Liver (tissue), 9 donors: ENCODE results near the gene PARP14. TPM values are rescaled to one million over a fixed set of nuclear protein-coding genes. Genes with fewer than 3 reads are reported as not detected.

Experiments used
- DNase-seq: peaks from one replicate; pipeline ENCODE4 v3.0.0-alpha.2; 2017; ENCODE audit warnings: low spot score
- H3K27ac ChIP-seq, 2 donors: one replicate each; pipeline ENCODE4 v1.7.0; 2013; ENCODE audit warnings: inconsistent platforms in 2 of 2, low read length in 2 of 2, control low read depth in 1 of 2, low read depth in 1 of 2, mild to moderate bottlenecking in 1 of 2
- H3K27me3 ChIP-seq, 4 donors: one replicate each; pipeline versions ENCODE4 v1.6.1 to v1.7.0; 2013; ENCODE audit warnings: low read length in 3 of 4, inconsistent platforms in 1 of 4, mild to moderate bottlenecking in 1 of 4, moderate library complexity in 1 of 4; ENCODE audit not compliant: control insufficient read depth in 4 of 4, insufficient read depth in 4 of 4
- H3K36me3 ChIP-seq, 4 donors: one replicate each; pipeline versions ENCODE4 v1.6.1 to v1.7.0; 2013; ENCODE audit warnings: low read length in 3 of 4, mild to moderate bottlenecking in 3 of 4, low read depth in 1 of 4, moderate library complexity in 1 of 4; ENCODE audit not compliant: control insufficient read depth in 4 of 4, insufficient read depth in 3 of 4
- H3K4me1 ChIP-seq, 4 donors: one replicate each; pipeline versions ENCODE4 v1.6.1 to v1.7.0; 2013; ENCODE audit warnings: low read length in 3 of 4, mild to moderate bottlenecking in 3 of 4, moderate library complexity in 1 of 4; ENCODE audit not compliant: control insufficient read depth in 4 of 4, insufficient read depth in 4 of 4
- H3K4me3 ChIP-seq, 3 donors: one replicate each; pipeline versions ENCODE4 v1.6.1 to v1.7.0; 2013; ENCODE audit warnings: low read length in 3 of 3, control low read depth in 1 of 3, low read depth in 1 of 3, mild to moderate bottlenecking in 1 of 3
- H3K9ac ChIP-seq, 2 donors: one replicate each; pipeline ENCODE4 v1.7.0; 2013; ENCODE audit warnings: low read length in 2 of 2, mild to moderate bottlenecking in 2 of 2, moderate library complexity in 2 of 2, control low read depth in 1 of 2, low read depth in 1 of 2
- H3K9me3 ChIP-seq, 4 donors: one replicate each; pipeline versions ENCODE4 v1.6.1 to v1.7.0; 2013; ENCODE audit warnings: low read length in 3 of 4; ENCODE audit not compliant: control insufficient read depth in 4 of 4
- ATF3 ChIP-seq: IDR thresholded peaks from 2 replicates; pipeline ENCODE4 v1.6.1; 2016; ENCODE audit warnings: antibody characterized with exemption
- CTCF ChIP-seq: fragments of 150-350 bp; IDR thresholded peaks from 2 replicates; pipeline ENCODE4 v1.5.1; 2017; ENCODE audit warnings: improper control_type of control experiment, low read depth, low read length; ENCODE audit not compliant: missing input control
- EGR1 ChIP-seq, 2 donors: IDR thresholded peaks; 2 replicates each; pipeline ENCODE4 v1.6.1; 2016 to 2018; ENCODE audit warnings: antibody characterized with exemption in 2 of 2, low read depth in 2 of 2
- FOXA1 ChIP-seq: IDR thresholded peaks from 2 replicates; pipeline ENCODE4 v1.6.1; 2016; ENCODE audit warnings: antibody characterized with exemption
- FOXA2 ChIP-seq: IDR thresholded peaks from 2 replicates; pipeline ENCODE4 v1.6.1; 2016; ENCODE audit warnings: antibody characterized with exemption
- GABPA ChIP-seq, 2 donors: IDR thresholded peaks in 1 of 2; conservative IDR thresholded peaks in 1 of 2; 2 replicates each; pipeline ENCODE4 v1.6.1; 2016; ENCODE audit warnings: antibody characterized with exemption in 2 of 2, mild to moderate bottlenecking in 1 of 2, moderate library complexity in 1 of 2
- HNF4A ChIP-seq, 2 donors: conservative IDR thresholded peaks; 2 replicates each; pipeline ENCODE4 v1.6.1; 2016; ENCODE audit warnings: antibody characterized with exemption in 2 of 2, mild to moderate bottlenecking in 2 of 2
- HNF4G ChIP-seq: IDR thresholded peaks from 2 replicates; pipeline ENCODE4 v1.6.1; 2016; ENCODE audit warnings: antibody characterized with exemption
- MAX ChIP-seq: IDR thresholded peaks from 2 replicates; pipeline ENCODE4 v1.6.1; 2016; ENCODE audit warnings: antibody characterized with exemption
- NR2F2 ChIP-seq: IDR thresholded peaks from 2 replicates; pipeline ENCODE4 v1.6.1; 2016; ENCODE audit warnings: antibody characterized with exemption
- RAD21 ChIP-seq, 2 donors: IDR thresholded peaks; 2 replicates each; pipeline ENCODE4 v1.6.1; 2016; ENCODE audit warnings: antibody characterized with exemption in 2 of 2, mild to moderate bottlenecking in 2 of 2
- REST ChIP-seq: IDR thresholded peaks from 2 replicates; pipeline ENCODE4 v1.6.1; 2016; ENCODE audit warnings: antibody characterized with exemption, mild to moderate bottlenecking
- RXRA ChIP-seq, 2 donors: IDR thresholded peaks; 2 replicates each; pipeline ENCODE4 v1.6.1; 2017 to 2018; ENCODE audit warnings: antibody characterized with exemption in 2 of 2, mild to moderate bottlenecking in 1 of 2
- SP1 ChIP-seq: IDR thresholded peaks from 2 replicates; pipeline ENCODE4 v1.6.1; 2018; ENCODE audit warnings: antibody characterized with exemption, mild to moderate bottlenecking
- TAF1 ChIP-seq: conservative IDR thresholded peaks from 2 replicates; pipeline ENCODE4 v1.6.1; 2016; ENCODE audit warnings: antibody characterized with exemption, mild to moderate bottlenecking
- ZBTB33 ChIP-seq: IDR thresholded peaks from 2 replicates; pipeline ENCODE4 v1.6.1; 2016; ENCODE audit warnings: antibody characterized with exemption
- WGBS: extraction: QIAGEN DNeasy Blood & Tissue Kit; methylation state at CpG from one replicate; pipeline ENCODE4 v1.1.7; 2013; 5-methylcytosine and 5-hydroxymethylcytosine counted together
- polyA plus RNA-seq, 2 donors: library from polyadenylated mRNA; stranded (reverse) in 1 of 2; unstranded in 1 of 2; fragments of 200-250 nt in 1 of 2; fragments of >200 nt in 1 of 2; fragmentation: Nextera tagmentation in 1 of 2; extraction: Ambion mirVana in 1 of 2; gene quantifications; one replicate each; pipeline versions ENCODE4 v1.2.1 to v1.2.3, GENCODE V29; 2013 to 2015
- total RNA-seq, 2 donors: library from RNA; depleted of rRNA; stranded (reverse); fragments of >200 nt; gene quantifications; one replicate each; pipeline ENCODE4 v1.2.3, GENCODE V29; 2014
- donor health status: healthy.
- donor health status: healthy.
- donor health status: healthy.
- donor health status: healthy.
- donor health status: healthy.

PARP14 gene
- total and polyA plus RNA-seq, 4 donors: 13.1 to 79.7 (median 23.4) TPM

- TF ChIP-seq MAX: no peak
These were observed 12.0 kb downstream of the PARP14 start (continued) for GRCh38 chr3:122692674-122693073.

GRCh38 chr3:122694966-122695365, 14.3 kb downstream of the PARP14 start:
- Histone ChIP-seq H3K27me3 (no peaks in the 10 kb centered on the region), H3K36me3 (peaks cover 8 to 79% (median 60%) of the 10 kb centered on the region in 4 donors), H3K9me3 (no peaks in the 10 kb centered on the region), H3K4me3 (no peak overlapping the region), H3K9ac (no peak overlapping the region), H3K27ac (no peak overlapping the region), H3K4me1 (peaks cover 0 to 10% (median 6%) of the 10 kb centered on the region in 4 donors)
- TF ChIP-seq SP1: no peak
- TF ChIP-seq REST: no peak
- no peak for TF ChIP-seq HNF4G
- TF ChIP-seq MAX: no peak
- TF ChIP-seq NR2F2: no peak
- no peak for TF ChIP-seq EGR1 (IDR thresholded peaks at IDR 0.05; ENCODE audit: low read depth in 2 of 2)
- TF ChIP-seq ZBTB33: no peak
- TF ChIP-seq RAD21 (IDR thresholded peaks at IDR 0.05): no peak
- whole genome bisulfite sequencing: 84% methylated on average over 7 of the region's 7 CpGs
- no peak for DNase-seq

GRCh38 chr3:122695927-122696561, 15.4 kb downstream of the PARP14 start:
- Histone ChIP-seq H3K27ac (no peak overlapping the region), H3K27me3 (no peaks in the 10 kb centered on the region), H3K4me1 (peaks cover 0 to 10% (median 6%) of the 10 kb centered on the region in 4 donors), H3K9ac (no peak overlapping the region), H3K4me3 (no peak overlapping the region), H3K9me3 (no peaks in the 10 kb centered on the region), H3K36me3 (peaks cover 13 to 80% (median 65%) of the 10 kb centered on the region in 4 donors)
- TF ChIP-seq RAD21 (IDR thresholded peaks at IDR 0.05): no peak
- TF ChIP-seq HNF4A (conservative IDR thresholded peaks at IDR 0.05): no peak
- no peak for TF ChIP-seq RXRA (IDR thresholded peaks at IDR 0.05)
- TF ChIP-seq REST: no peak
- TF ChIP-seq EGR1 (IDR thresholded peaks at IDR 0.05; ENCODE audit: low read depth in 2 of 2): no peak
- TF ChIP-seq TAF1: no peak
- no peak for TF ChIP-seq SP1
- no peak for TF ChIP-seq GABPA (IDR thresholded peaks at IDR 0.05 in 1 of 2, conservative IDR thresholded peaks at IDR 0.05 in 1 of 2)
- TF ChIP-seq FOXA1: no peak
- TF ChIP-seq CTCF: no peak
- TF ChIP-seq HNF4G: no peak
- TF ChIP-seq FOXA2: no peak
- no peak for TF ChIP-seq ATF3
- DNase-seq: no peak
